K562 (cell line): ENCODE data around the gene B9D2. TPM values are rescaled to one million over a fixed set of nuclear protein-coding genes. Genes with fewer than 3 reads are reported as not detected.

ENCODE experiments used
- ATAC-seq: fragments of 200-7000 bp; cut with Tn5 transposase; 3 replicates; pipeline ENCODE4 v1.9.1; 2020; ENCODE audit warnings: moderate library complexity
- BruUV-seq: library from RNA; stranded (reverse); fragments of 400-500 nt; replicated peaks from 2 replicates; lab custom pipeline; 2021; lab: Mats Ljungman, UMichigan
- CTCF ChIA-PET: fragments of 300-600 bp; formaldehyde crosslinking; extraction: SDS; loops from one replicate; lab custom pipeline; 2021; ENCODE audit warnings: low intra/inter-chr PET ratio; lab: Yijun Ruan, JAX
- POLR2A ChIA-PET: fragments of 300-600, 350-650 bp; sonication (Branson Sonifier 250); formaldehyde crosslinking; extraction: SDS; loops from one replicate; lab custom pipeline; 2021; ENCODE audit warnings: antibody characterized with exemption, inconsistent platforms; lab: Yijun Ruan, JAX
- DNase-seq, 4 experiments: peaks; one replicate each; pipeline versions ENCODE4 v3.0.0 to v3.0.0-alpha.2; 2011 to 2018; ENCODE audit warnings: low spot score in 3 of 4, mixed read lengths in 3 of 4; ENCODE audit errors: extremely low read depth in 1 of 4
- FAIRE-seq: peaks from 2 replicates; lab custom pipeline; 2011; peaks lifted over from hg19 to GRCh38; lab: Jason Lieb, UNC
- H2AFZ ChIP-seq: 2 replicates; pipeline ENCODE4 v1.6.0; 2011; ENCODE audit warnings: low read depth, low read length, control low read depth, inconsistent platforms
- H3K27ac ChIP-seq: fragments of 200-600 bp; 3 replicates; pipeline ENCODE4 v1.8.0; 2011; ENCODE audit warnings: low read depth, mild to moderate bottlenecking, control low read depth, inconsistent platforms, low read length, moderate library complexity, mixed read lengths; ENCODE audit errors: extremely low read depth
- H3K27me3 ChIP-seq, 2 experiments: fragments of 300-600 bp in 1 of 2; 2 replicates in 1 of 2; 3 replicates in 1 of 2; pipeline versions ENCODE4 v1.6.0 to v1.8.0; 2011; ENCODE audit warnings: inconsistent platforms in 2 of 2, low read length in 2 of 2, mild to moderate bottlenecking in 1 of 2, mixed read lengths in 1 of 2, moderate library complexity in 1 of 2; ENCODE audit not compliant: control insufficient read depth in 2 of 2, insufficient read depth in 2 of 2
- H3K36me3 ChIP-seq: fragments of 300-600 bp; 3 replicates; pipeline ENCODE4 v1.8.0; 2011; ENCODE audit warnings: mild to moderate bottlenecking, low read length, inconsistent platforms; ENCODE audit not compliant: control insufficient read depth, insufficient read depth
- H3K4me1 ChIP-seq, 2 experiments: fragments of 200-600 bp in 1 of 2; replicated peaks in 1 of 2; 2 replicates in 1 of 2; 3 replicates in 1 of 2; pipeline versions ENCODE4 v1.5.1 to v1.8.0; 2011; ENCODE audit warnings: inconsistent platforms in 2 of 2, low read length in 2 of 2, mild to moderate bottlenecking in 1 of 2, mixed read lengths in 1 of 2, moderate library complexity in 1 of 2; ENCODE audit not compliant: control insufficient read depth in 2 of 2, insufficient read depth in 2 of 2
- H3K4me2 ChIP-seq: 2 replicates; pipeline ENCODE4 v1.6.1; 2011; ENCODE audit warnings: low read length, control low read depth, inconsistent platforms, mixed read lengths; ENCODE audit not compliant: insufficient read depth
- H3K4me3 ChIP-seq: fragments of 200-600 bp; sonication (generic), shearing (Covaris generic); 2 replicates; pipeline ENCODE4 v1.5.1; 2016; ENCODE audit warnings: control low read depth, inconsistent platforms
- H3K79me2 ChIP-seq: fragments of 200-600 bp; 3 replicates; pipeline ENCODE4 v1.8.0; 2011; ENCODE audit warnings: low read length, inconsistent platforms; ENCODE audit not compliant: control insufficient read depth, insufficient read depth
- H3K9ac ChIP-seq, 2 experiments: 2 replicates each; pipeline versions ENCODE4 v1.6.0 to v1.6.1; 2011; ENCODE audit warnings: low read depth in 2 of 2, low read length in 2 of 2, control low read depth in 1 of 2, inconsistent platforms in 1 of 2, mild to moderate bottlenecking in 1 of 2, mixed read lengths in 1 of 2; ENCODE audit not compliant: insufficient read depth in 1 of 2
- H3K9me1 ChIP-seq: one replicate; pipeline ENCODE4 v1.6.0; 2011; ENCODE audit warnings: inconsistent platforms, mild to moderate bottlenecking, low read length, moderate library complexity; ENCODE audit not compliant: control insufficient read depth, insufficient read depth
- H3K9me3 ChIP-seq: replicated peaks from 2 replicates; pipeline ENCODE4 v1.5.1; 2011; ENCODE audit warnings: low read depth, low read length, inconsistent platforms; ENCODE audit not compliant: control insufficient read depth, insufficient read depth
- H4K20me1 ChIP-seq: replicated peaks from 2 replicates; pipeline ENCODE4 v1.6.1; 2011; ENCODE audit warnings: low read length, inconsistent platforms, mixed read lengths; ENCODE audit not compliant: control insufficient read depth, insufficient read depth
- GABPB2 ChIP-seq: fragments of 250-450 bp; sonication (Bioruptor Pico); conservative IDR thresholded peaks from 2 replicates; pipeline ENCODE4 v1.5.1; 2021; ENCODE audit warnings: mild to moderate bottlenecking
- MEF2A ChIP-seq: IDR thresholded peaks from 2 replicates; pipeline ENCODE4 v1.6.1; 2011; ENCODE audit warnings: low read depth, mild to moderate bottlenecking, low read length, moderate library complexity; ENCODE audit not compliant: control insufficient read depth
- NONO ChIP-seq, 2 experiments: fragments of 200-400 bp in 1 of 2; fragments of 450-650 bp in 1 of 2; formaldehyde crosslinking in 1 of 2; IDR thresholded peaks; 2 replicates each; pipeline ENCODE4 v1.6.1; 2017; ENCODE audit warnings: low read depth in 2 of 2, mild to moderate bottlenecking in 2 of 2, moderate library complexity in 2 of 2, low read length in 1 of 2
- WGBS: fragments of 100-300 bp; shearing (Covaris generic); methylation state at CpG from one replicate; pipeline ENCODE4 v1.1.6; 2016; ENCODE audit warnings: low coverage, mixed read lengths; ENCODE audit not compliant: insufficient coverage; ENCODE audit errors: missing lambda C conversion rate; 5-methylcytosine and 5-hydroxymethylcytosine counted together
- in situ Hi-C: fragments of 300-500 bp; cut with MboI; formaldehyde crosslinking; loops from 4 replicates; pipeline ENCODE4 v1.15.0; 2018; ENCODE audit warnings: inconsistent platforms, mixed read lengths
- intact Hi-C: fragments of 100-400 bp; cut with micrococcal nuclease; formaldehyde crosslinking; loops from 2 replicates; pipeline ENCODE4 v1.14.2; 2022
- polyA plus RNA-seq, 8 experiments: library from polyadenylated mRNA; depleted of rRNA in 4 of 8; stranded (reverse) in 5 of 8; unstranded in 3 of 8; fragments of >200 nt; fragmentation: Nextera tagmentation in 2 of 8; fragmentation: Illumina TruSeq in 1 of 8; extraction: Ambion mirVana in 2 of 8; extraction: Trizol in 1 of 8; gene quantifications; 2 replicates each; pipeline versions ENCODE4 v1.2.1 to v1.2.3, GENCODE V29; 2011 to 2014; ENCODE audit warnings: inconsistent platforms in 1 of 8, missing spikeins in 1 of 8
- total RNA-seq, 7 experiments: library from RNA; depleted of rRNA in 6 of 7; stranded (reverse); fragments of >200 nt in 6 of 7; fragmentation: Illumina TruSeq in 2 of 7; extraction: Trizol in 2 of 7; gene quantifications; 2 replicates each; pipeline versions ENCODE4 v1.2.1 to v1.2.3, GENCODE V29; 2011 to 2021; ENCODE audit warnings: low replicate concordance in 1 of 7
- TF ChIP-seq, protein P1 (sequence below): fragments of 250-450 bp; sonication (Bioruptor Pico); IDR thresholded peaks from 2 replicates; pipeline ENCODE4 v1.9.0; 2021; ENCODE audit warnings: mild to moderate bottlenecking, inconsistent platforms

B9D2 gene
- total and polyA plus RNA-seq, 9 of the 15 experiments (the other 6 are each of a cell fraction or from before 2014, with no cell fraction given): 0.83 to 6.9 (median 2.8) TPM

DNA sequence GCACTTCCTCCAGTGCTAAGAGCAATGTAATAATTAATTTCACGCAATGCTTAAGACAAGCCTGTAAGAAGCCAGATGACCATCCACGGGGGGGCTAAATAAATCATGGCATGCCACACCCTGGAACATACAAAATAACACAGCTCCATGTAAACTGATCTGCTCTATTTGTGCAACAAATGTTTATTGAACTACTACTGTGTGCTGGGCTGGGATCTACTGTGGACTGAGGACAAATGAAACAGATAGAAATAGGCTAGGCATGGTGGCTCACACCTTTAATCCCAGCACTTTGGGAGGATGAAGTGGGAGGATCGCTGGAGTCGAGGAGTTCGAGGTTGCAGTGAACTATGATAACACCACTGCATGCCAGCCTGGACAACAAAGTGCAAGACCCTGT lies 31.5 kb downstream of the B9D2 start:
- no peaks in the 10 kb centered on the region for H3K9me3 ChIP-seq
- TF ChIP-seq GABPB2: no peak
- TF ChIP-seq MEF2A: no peak
- TF ChIP-seq, protein P1, sequence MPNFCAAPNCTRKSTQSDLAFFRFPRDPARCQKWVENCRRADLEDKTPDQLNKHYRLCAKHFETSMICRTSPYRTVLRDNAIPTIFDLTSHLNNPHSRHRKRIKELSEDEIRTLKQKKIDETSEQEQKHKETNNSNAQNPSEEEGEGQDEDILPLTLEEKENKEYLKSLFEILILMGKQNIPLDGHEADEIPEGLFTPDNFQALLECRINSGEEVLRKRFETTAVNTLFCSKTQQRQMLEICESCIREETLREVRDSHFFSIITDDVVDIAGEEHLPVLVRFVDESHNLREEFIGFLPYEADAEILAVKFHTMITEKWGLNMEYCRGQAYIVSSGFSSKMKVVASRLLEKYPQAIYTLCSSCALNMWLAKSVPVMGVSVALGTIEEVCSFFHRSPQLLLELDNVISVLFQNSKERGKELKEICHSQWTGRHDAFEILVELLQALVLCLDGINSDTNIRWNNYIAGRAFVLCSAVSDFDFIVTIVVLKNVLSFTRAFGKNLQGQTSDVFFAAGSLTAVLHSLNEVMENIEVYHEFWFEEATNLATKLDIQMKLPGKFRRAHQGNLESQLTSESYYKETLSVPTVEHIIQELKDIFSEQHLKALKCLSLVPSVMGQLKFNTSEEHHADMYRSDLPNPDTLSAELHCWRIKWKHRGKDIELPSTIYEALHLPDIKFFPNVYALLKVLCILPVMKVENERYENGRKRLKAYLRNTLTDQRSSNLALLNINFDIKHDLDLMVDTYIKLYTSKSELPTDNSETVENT (CRISPR knock-in tag): no peak
- no peak for TF ChIP-seq NONO (IDR thresholded peaks at IDR 0.05; ENCODE audit: low read depth in 2 of 2, low read length in 1 of 2)
- in situ Hi-C loops: no loop called here
- no peaks in the 10 kb centered on the region for H3K27me3 ChIP-seq
- ChIA-PET CTCF (no interaction called here), POLR2A (no interaction called here)
- H3K4me3 ChIP-seq: no peak overlapping the region
- no peaks in the 10 kb centered on the region for H3K9me1 ChIP-seq
- peaks cover 10% of the 10 kb centered on the region; the same call in 2 of the 3 replicates for H3K79me2 ChIP-seq
- H4K20me1 ChIP-seq: peaks cover 3% of the 10 kb centered on the region; the same call in 1 of the 2 replicates
- BruUV-seq: no TSS peak
- WGBS: 83% methylated on average over 5 of the region's 5 CpGs
- H3K4me1 ChIP-seq: peaks cover 10 to 19% of the 10 kb centered on the region in 2 experiments; a peak in 4 of 5 replicates
- no peak overlapping the region for H3K27ac ChIP-seq
- no peak for ATAC-seq
- H3K36me3 ChIP-seq: peaks cover 82% of the 10 kb centered on the region; the same call in 2 of the 3 replicates
- H2AFZ ChIP-seq: no peak overlapping the region
- no peak overlapping the region for H3K4me2 ChIP-seq
- intact Hi-C loops: no loop called here
- no peak overlapping the region for H3K9ac ChIP-seq
- DNase-seq: no peak
- FAIRE-seq: no peak
